Activated naive CD4-positive, alpha-beta T cell treated with anti-CD3 and anti-CD28 coated beads, Interleukin-2, amount 10 ng/mL, durations not matched to agents 7 days and 5 days (primary cell): Measurements from ENCODE around the gene GAPDH.
"Not testable (repeated sequence)": the region's sequence is repeated elsewhere in the genome, so short reads cannot be mapped to it uniquely, and the experiment has no call there.

Source experiments
- CTCF ChIA-PET: fragments of 350-600 bp; sonication (Branson Sonifier 250); formaldehyde crosslinking; loops from one replicate; lab custom pipeline; 2021; ENCODE audit warnings: antibody characterized with exemption; lab: Charles Lee
- DNase-seq: peaks from one replicate; pipeline ENCODE4 v3.0.0-alpha.2; 2020
- H3K27ac Mint-ChIP-seq: one replicate; pipeline ENCODE4 v1.8.0; 2021; ENCODE audit warnings: mild to moderate bottlenecking, moderate library complexity, mixed read lengths
- H3K27me3 Mint-ChIP-seq: one replicate; pipeline ENCODE4 v1.8.0; 2021; ENCODE audit warnings: mild to moderate bottlenecking, mixed read lengths
- H3K36me3 Mint-ChIP-seq: one replicate; pipeline ENCODE4 v1.8.0; 2021; ENCODE audit warnings: mixed read lengths
- H3K4me1 Mint-ChIP-seq: one replicate; pipeline ENCODE4 v1.8.0; 2021; ENCODE audit warnings: mixed read lengths
- H3K4me3 Mint-ChIP-seq: one replicate; pipeline ENCODE4 v1.8.0; 2021; ENCODE audit warnings: mild to moderate bottlenecking, moderate library complexity, mixed read lengths
- H3K9me3 Mint-ChIP-seq: one replicate; pipeline ENCODE4 v1.8.0; 2021; ENCODE audit warnings: mixed read lengths

The GAPDH gene

DNA sequence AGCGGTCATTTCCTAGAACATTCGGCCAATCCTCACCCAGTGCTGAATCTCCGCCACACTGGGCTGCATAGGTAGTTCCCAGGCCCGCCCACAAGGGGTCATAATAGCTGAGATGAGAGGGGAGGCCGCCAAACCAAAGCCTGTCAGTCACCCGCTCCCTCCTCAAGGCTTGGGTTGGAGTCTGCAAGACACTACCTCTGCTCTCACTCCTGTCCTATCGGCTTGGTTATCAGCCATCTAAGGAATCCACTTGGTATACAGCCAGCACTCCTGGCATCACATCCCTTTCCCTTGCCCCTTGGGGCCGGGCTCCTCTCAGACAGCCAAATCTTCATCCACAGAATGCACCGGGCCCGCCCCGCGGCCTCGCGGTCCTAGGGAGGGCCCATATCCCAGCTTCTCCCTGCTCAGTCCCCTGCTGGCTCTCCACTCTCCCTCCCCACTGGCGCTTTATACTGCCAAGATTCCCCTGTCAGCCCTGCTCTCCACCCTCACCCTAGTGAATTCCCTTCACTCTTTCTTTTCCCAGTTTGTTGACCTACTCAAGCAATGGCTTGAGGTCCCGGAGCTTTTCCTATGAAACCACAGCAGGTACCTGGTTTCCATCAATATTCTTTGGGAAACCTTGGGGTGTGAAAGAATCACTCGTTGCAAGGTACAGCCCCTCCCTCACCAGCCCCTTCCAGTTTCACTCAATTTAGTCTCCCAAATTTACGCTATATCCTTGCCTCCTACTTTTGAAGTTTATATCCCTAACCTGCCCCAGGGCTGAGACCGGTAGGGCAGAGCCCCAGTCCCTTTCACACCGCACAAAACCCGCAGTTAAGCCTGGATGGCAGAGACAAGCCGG lies 20.1 kb downstream of the GAPDH start:
- peaks cover 23% of the 10 kb centered on the region for H3K36me3 Mint-ChIP-seq
- H3K27ac Mint-ChIP-seq = peak overlapping the region; percentile 29
- H3K27me3 Mint-ChIP-seq = no peaks in the 10 kb centered on the region
- H3K4me3 Mint-ChIP-seq = peak overlapping the region; percentile 89
- no peaks in the 10 kb centered on the region for H3K9me3 Mint-ChIP-seq
- CTCF ChIA-PET = interaction anchor here (0.6 to 15.0 kb wide), 8 partner anchors 11 to 144 kb away, joined by 3 to 128 read pairs (median 4); partner anchors contain the start of genes GAPDH and NOP2
- DNase-seq = peak; percentile 84
- H3K4me1 Mint-ChIP-seq = peaks cover 60% of the 10 kb centered on the region

DNA sequence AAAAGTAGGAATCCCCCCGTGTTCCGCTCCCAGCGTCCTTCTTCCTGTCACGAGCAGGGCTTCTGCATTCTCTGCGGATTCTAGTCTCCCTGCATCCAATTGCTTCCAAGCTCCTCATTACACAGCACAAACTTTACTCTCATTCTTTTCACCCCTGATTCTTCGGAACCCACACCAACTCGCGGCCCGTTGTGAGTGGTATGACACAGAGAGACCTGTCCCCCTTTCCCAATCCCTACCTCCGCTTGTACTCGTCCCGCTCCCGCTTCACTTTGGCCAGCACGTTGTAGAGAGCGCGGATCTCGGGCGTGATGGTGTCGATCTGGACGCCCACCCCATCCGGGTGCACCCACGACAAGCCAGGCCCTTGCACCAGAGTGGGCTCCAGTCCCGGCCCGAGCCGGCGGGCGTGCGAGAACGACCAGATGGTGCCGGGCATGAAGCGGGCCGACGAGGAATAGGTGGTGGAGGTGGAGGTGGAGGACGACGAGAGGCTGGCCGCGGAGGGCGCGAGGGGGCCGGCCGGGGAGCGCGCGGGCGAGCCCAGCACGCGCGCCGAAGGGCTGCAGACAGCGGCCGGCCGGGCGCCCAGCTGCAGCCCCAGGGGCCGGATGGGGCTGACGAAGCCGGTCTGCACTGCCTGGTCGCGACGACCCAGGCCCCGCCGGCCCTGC lies 20.8 kb downstream of the GAPDH start:
- H3K4me1 Mint-ChIP-seq = peaks cover 58% of the 10 kb centered on the region
- H3K27ac Mint-ChIP-seq = peak overlapping the region; percentile 29
- peak overlapping the region; percentile 89 for H3K4me3 Mint-ChIP-seq
- CTCF ChIA-PET = interaction anchor here (1.4 to 15.0 kb wide), 3 partner anchors 10 to 131 kb away, joined by 3 to 128 read pairs (median 50); partner anchors contain the start of genes GAPDH and NOP2
- no peak for DNase-seq
- no peaks in the 10 kb centered on the region for H3K9me3 Mint-ChIP-seq
- peaks cover 30% of the 10 kb centered on the region for H3K36me3 Mint-ChIP-seq
- no peaks in the 10 kb centered on the region for H3K27me3 Mint-ChIP-seq

DNA sequence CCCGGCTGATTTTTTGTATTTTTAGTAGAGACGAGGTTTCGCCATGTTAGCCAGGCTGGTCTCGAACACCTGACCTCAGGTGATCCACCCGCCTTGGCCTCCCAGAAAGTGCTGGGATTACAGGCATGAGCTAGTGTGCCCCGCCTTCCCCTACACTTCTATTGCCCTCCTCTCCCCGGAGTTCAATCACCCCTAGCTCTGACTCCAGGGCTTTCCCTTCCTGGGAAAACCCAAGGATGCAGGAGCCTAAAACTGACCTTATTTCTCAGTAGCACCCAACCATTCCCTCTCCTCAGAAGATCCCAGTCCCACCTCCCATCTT lies 22.1 kb downstream of the GAPDH start:
- Mint-ChIP-seq H3K36me3 (peaks cover 41% of the 10 kb centered on the region), H3K4me3 (peak overlapping the region; percentile 89), H3K27ac (peak overlapping the region; percentile 78), H3K4me1 (peaks cover 55% of the 10 kb centered on the region)
- not testable (repeated sequence) for H3K27me3 Mint-ChIP-seq, DNase-seq, H3K9me3 Mint-ChIP-seq
- CTCF ChIA-PET = interaction anchor here (0.8 to 15.0 kb wide), 6 partner anchors 11 to 133 kb away, joined by 3 to 128 read pairs (median 11); partner anchors contain the start of genes GAPDH, NOP2 and VAMP1

DNA sequence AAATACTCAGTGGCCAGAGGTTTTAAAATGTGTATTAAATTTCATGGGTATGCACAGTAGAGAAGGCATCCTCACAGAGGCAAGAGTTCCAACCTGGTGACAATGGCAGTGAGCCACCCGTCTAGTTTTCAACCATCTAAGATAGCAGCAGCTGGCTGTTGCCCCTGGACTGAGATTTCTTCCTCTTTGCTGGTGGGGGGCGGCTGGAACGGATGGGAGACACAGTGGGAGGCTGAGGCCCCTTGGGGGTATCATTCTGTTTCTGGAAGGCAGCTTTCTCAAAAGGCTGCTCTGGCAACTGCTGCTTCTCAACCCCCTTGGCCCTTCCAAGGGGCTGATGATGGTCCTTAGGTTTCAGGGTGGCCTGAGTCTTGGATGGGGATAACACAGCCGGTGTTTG lies 22.5 kb downstream of the GAPDH start:
- no peaks in the 10 kb centered on the region for H3K9me3 Mint-ChIP-seq

DNA sequence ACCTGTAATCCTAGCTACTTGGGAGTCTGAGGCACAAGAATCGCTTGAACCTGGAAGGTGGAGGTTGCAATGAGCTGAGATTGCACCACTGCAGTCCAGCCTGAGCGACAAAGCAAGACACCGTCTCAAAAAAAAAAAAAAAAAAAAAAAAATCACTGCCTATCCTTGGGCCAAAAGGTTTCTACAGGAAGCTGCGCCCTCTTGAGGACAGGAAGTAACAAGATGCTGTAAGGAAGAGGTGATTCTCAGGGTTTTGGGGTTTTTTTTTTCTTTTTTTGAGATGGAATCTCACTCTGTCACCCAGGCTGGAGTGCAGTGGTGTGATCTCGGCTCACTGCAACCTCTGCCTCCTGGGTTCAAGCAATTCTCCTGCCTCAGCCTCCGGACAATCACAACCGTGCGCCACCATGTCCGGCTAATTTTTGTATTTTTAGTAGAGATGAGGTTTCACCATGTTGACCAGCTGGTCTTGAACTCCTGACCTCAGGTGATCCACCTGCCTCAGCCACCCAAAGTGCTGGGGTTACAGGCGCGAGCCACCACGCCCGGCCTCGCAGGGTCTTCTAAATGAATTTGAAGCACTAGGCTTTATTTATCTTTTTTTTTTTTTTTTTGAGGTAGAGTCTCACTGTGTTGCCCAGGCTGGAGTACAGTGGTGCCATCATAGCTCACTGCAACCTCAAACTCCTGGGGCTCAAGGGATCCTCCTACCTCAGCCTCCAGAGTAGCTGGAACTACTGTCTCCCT lies 23.9 kb downstream of the GAPDH start:
- Mint-ChIP-seq H3K36me3 (peaks cover 47% of the 10 kb centered on the region), H3K27ac (peak overlapping the region; percentile 81), H3K4me1 (peaks cover 44% of the 10 kb centered on the region)
- H3K27me3 Mint-ChIP-seq, H3K9me3 Mint-ChIP-seq, H3K4me3 Mint-ChIP-seq: not testable (repeated sequence)
- DNase-seq = peak; percentile 76
- CTCF ChIA-PET = interaction anchor here (0.6 to 15.0 kb wide), 10 partner anchors 9 to 219 kb away, joined by 3 to 128 read pairs (median 6); partner anchors contain the start of genes GAPDH and NOP2

More for the DNA sequence above, 22.5 kb downstream of the GAPDH start:
- H3K27me3 Mint-ChIP-seq = no peaks in the 10 kb centered on the region
- peak overlapping the region; percentile 78 for H3K27ac Mint-ChIP-seq
- H3K4me1 Mint-ChIP-seq = peaks cover 53% of the 10 kb centered on the region
- peak overlapping the region; percentile 89 for H3K4me3 Mint-ChIP-seq
- DNase-seq = no peak
- CTCF ChIA-PET = interaction anchor here (0.8 to 15.0 kb wide), 9 partner anchors 10 to 218 kb away, joined by 3 to 128 read pairs (median 5); partner anchors contain the start of genes GAPDH, NOP2 and VAMP1
- peaks cover 43% of the 10 kb centered on the region for H3K36me3 Mint-ChIP-seq

DNA sequence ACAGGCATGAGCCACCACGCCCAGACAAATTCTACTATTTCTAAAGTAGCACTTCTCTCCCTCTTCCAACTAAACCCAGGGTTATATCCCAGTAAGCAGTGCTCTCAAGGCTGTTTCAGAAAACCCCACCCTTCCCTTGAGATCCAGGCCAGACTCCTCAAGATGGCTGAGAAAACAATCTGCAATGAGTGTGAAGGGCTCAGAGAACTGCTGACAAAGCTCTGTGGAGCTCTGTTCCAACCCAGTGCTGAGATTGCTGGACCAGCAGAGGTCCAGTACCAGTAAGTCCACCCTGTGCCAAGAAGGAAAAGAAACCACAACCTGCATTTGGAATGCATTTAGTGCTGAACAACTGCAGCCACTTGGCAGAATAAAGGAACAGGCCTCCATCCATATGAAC lies 25.2 kb downstream of the GAPDH start:
- no peak for DNase-seq
- CTCF ChIA-PET = interaction anchor here (1.8 to 15.0 kb wide), 3 partner anchors 9 to 21 kb away, joined by 4 to 128 read pairs (median 7); partner anchors contain the start of gene GAPDH
- H3K27ac Mint-ChIP-seq = peak overlapping the region; percentile 45

DNA sequence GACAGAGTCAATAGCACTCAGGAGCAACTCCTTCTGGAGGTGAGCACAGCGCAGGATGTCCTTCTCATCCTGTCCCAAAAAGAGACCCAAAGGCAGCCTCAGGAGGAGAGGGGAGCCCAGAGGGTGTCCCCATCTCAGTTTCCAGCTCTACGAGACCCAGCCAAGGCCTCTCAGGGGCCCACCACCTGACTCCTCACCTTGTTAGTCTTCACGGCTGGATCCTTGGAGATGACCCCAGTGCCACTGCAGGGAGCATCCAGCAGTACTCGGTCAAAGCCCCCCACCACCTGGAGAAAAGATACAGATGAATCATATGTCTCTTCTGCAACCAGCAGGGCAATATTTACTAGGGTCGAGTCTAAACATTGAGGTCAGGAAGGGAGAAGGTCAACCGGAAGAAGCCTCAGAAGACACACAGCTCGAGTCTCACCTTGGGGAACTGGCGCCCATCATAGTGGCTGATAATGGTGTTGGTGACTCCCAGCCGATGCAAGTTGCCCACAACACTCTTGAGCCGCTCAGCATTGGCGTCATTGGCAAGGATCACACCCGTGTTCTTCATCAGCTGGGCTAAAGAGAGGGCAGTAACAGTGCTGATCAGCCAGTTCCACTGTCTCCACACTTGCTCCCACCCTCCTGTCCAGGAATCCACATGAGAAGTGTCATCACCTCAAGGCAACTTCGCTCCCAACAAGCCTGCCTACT lies 26.3 kb downstream of the GAPDH start:
- peaks cover 31% of the 10 kb centered on the region for H3K4me1 Mint-ChIP-seq
- H3K4me3 Mint-ChIP-seq = no peak overlapping the region
- CTCF ChIA-PET = interaction anchor here (1.8 to 15.0 kb wide), 3 partner anchors 8 to 22 kb away, joined by 4 to 128 read pairs (median 7); partner anchors contain the start of gene GAPDH
- no peak for DNase-seq
- no peaks in the 10 kb centered on the region for H3K27me3 Mint-ChIP-seq
- H3K36me3 Mint-ChIP-seq = peaks cover 63% of the 10 kb centered on the region
- H3K27ac Mint-ChIP-seq = no peak overlapping the region
- H3K9me3 Mint-ChIP-seq = no peaks in the 10 kb centered on the region

More for the DNA sequence above, 25.2 kb downstream of the GAPDH start:
- no peak overlapping the region for H3K4me3 Mint-ChIP-seq
- no peaks in the 10 kb centered on the region for H3K9me3 Mint-ChIP-seq
- peaks cover 36% of the 10 kb centered on the region for H3K4me1 Mint-ChIP-seq
- H3K36me3 Mint-ChIP-seq = peaks cover 57% of the 10 kb centered on the region
- no peaks in the 10 kb centered on the region for H3K27me3 Mint-ChIP-seq

DNA sequence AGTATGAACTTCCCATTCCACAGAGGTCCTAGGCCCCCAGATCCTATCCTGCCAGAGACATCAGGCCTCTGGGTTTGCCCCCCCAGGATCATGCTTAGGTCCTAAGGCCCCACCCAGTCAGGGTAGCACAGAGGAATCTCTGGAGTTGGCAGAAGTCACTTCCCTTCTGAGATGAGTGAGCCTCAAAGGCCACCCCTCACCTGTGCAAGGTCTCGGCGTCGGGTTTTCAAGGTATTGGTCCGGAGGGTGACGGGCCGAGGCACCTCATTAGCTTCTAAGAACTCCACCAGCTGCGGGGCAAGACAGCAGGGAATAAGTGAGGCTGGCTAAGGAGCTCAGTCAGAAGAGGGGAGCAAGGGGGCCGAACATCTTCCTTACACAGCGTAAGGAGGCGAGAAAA lies 28.6 kb downstream of the GAPDH start:
- DNase-seq = no peak
- H3K9me3 Mint-ChIP-seq = no peaks in the 10 kb centered on the region
- H3K27ac Mint-ChIP-seq = peak overlapping the region; percentile 58
- CTCF ChIA-PET = interaction anchor here (0.8 to 7.3 kb wide), 11 partner anchors 10 to 204 kb away, joined by 3 to 50 read pairs (median 4); partner anchors contain the start of gene PTMS
- no peaks in the 10 kb centered on the region for H3K27me3 Mint-ChIP-seq
- H3K36me3 Mint-ChIP-seq = peaks cover 72% of the 10 kb centered on the region
- no peak overlapping the region for H3K4me3 Mint-ChIP-seq
- H3K4me1 Mint-ChIP-seq = peaks cover 41% of the 10 kb centered on the region

DNA sequence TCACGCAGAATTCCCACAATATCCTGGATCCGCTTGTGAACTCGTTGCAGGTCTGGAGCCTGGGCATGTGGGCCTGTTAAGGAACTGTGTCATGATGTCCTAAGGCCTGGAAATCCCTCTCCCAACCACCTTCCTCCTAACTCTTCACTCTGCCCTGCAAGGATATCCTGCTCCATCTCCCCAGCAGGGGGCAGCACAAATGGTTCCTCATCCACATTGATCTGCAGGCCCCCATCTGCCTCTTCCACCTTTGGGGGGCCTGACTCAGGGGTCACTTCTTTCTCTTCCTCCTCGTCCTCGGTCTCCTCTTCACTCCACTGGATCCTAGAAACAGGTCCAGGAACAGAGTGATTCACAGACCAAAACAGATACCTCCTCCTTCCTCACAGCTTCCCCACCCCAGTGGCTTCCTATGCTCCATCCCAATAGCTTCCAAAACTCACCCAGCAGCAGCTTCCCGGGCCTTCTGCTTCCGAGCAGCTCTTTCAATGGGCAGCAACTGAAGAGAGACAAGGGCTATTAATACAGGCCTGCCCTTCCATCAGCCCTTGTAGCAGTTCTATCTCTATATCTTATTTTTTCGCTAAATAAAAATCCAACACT lies 29.2 kb downstream of the GAPDH start:
- Mint-ChIP-seq H3K27ac (peak overlapping the region; percentile 73), H3K36me3 (peaks cover 74% of the 10 kb centered on the region), H3K4me3 (no peak overlapping the region), H3K4me1 (peaks cover 39% of the 10 kb centered on the region), H3K9me3 (no peaks in the 10 kb centered on the region), H3K27me3 (no peaks in the 10 kb centered on the region)
- DNase-seq = peak; percentile 81
- CTCF ChIA-PET = interaction anchor here (0.8 to 7.3 kb wide), 13 partner anchors 10 to 203 kb away, joined by 3 to 50 read pairs (median 3); partner anchors contain the start of gene PTMS

DNA sequence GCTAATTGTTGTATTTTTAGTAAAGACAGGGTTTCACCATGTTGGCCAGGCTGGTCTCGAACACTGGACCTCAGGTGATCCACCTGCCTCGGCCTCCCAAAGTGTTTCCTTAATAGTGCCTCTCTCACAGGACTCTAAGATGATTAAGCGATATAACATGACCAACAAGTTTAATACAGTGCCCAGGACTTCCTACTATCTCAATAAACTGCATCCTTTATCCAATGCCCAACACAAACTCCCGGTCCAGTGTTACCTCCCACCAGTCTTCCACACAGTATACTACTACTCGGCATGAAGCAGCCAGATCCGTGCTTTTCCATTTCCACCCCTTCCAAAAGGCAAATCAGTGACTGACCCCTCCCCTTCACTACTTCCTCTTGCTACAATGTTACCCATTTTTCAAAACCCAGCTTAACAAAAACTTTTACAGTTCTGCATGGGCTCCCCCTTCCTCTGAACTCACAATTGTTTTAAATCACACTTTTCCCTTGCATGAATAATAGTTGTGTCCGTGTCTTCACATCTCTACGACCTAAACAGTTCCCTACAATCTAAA lies 32.9 kb downstream of the GAPDH start:
- no peak for DNase-seq
- Mint-ChIP-seq H3K4me3 (peak overlapping the region; percentile 99), H3K27me3 (no peaks in the 10 kb centered on the region), H3K27ac (peak overlapping the region; percentile 97), H3K9me3 (no peaks in the 10 kb centered on the region), H3K36me3 (peaks cover 68% of the 10 kb centered on the region), H3K4me1 (peaks cover 50% of the 10 kb centered on the region)
- CTCF ChIA-PET = interaction anchor here (0.6 to 7.3 kb wide), 3 partner anchors 10 to 78 kb away, joined by 3 to 50 read pairs (median 19); partner anchors contain the start of gene IFFO1

DNA sequence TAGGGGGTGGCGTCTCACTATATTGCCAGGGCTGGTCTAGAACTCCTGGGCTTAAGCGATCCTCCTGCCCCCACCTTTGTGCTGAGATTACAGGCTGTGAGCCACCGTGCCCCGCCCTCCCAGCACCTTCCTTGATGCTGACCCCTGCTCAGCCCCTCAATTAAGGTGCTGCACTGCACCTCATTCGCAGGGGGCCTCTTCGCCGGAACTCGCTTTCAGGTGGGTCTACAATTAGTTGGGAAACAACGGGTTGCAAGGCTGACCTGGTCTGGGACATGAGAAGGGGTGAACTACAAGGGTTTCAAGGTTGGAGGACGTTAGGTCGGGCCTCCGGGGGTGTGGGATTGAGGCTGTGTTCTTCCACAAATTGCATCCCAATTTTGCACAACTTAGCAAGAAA lies 35.0 kb downstream of the GAPDH start:
- DNase-seq = no peak
- peak overlapping the region; percentile 75 for H3K27ac Mint-ChIP-seq
- CTCF ChIA-PET = interaction anchor here (0.6 to 1.3 kb wide), 2 partner anchors 10 to 144 kb away, joined by 3 to 4 read pairs; no protein-coding TSS in a partner anchor
- H3K4me1 Mint-ChIP-seq = peaks cover 41% of the 10 kb centered on the region
- no peaks in the 10 kb centered on the region for H3K9me3 Mint-ChIP-seq
- peaks cover 65% of the 10 kb centered on the region for H3K36me3 Mint-ChIP-seq
- no peaks in the 10 kb centered on the region for H3K27me3 Mint-ChIP-seq
- peak overlapping the region; percentile 99 for H3K4me3 Mint-ChIP-seq

DNA sequence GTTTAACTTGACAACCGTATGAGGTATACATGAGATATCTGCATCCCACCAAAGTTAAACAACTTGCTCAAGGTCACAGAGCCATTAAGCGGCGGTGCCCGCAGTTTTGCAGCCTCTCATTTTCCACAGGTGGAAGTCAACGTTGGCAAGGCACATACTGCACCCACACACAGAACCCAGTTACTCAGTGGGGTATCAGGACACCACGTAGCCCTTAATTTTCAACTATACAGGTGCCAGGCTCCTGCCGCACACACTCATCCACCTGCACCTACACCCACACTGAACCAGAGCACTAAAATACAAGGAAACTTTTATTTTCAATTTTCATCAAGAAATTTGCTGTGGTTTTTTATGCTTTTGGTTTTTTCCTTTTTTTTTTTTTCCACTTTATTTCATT lies 35.5 kb downstream of the GAPDH start:
- Mint-ChIP-seq H3K4me1 (peaks cover 41% of the 10 kb centered on the region), H3K36me3 (peaks cover 65% of the 10 kb centered on the region)

More for the DNA sequence above, 35.5 kb downstream of the GAPDH start:
- H3K9me3 Mint-ChIP-seq = no peaks in the 10 kb centered on the region
- peak overlapping the region; percentile 99 for H3K4me3 Mint-ChIP-seq
- CTCF ChIA-PET = interaction anchor here (0.6 to 2.2 kb wide), 11 partner anchors 10 to 144 kb away, joined by 3 to 7 read pairs (median 4); no protein-coding TSS in a partner anchor
- no peaks in the 10 kb centered on the region for H3K27me3 Mint-ChIP-seq
- H3K27ac Mint-ChIP-seq = peak overlapping the region; percentile 68
- no peak for DNase-seq
